Measurements from ENCODE around the gene TRMT61A.
"Not testable (repeated sequence)": the region's sequence is repeated elsewhere in the genome, so short reads cannot be mapped to it uniquely, and the experiment has no call there.

Gene TRMT61A

DNA sequence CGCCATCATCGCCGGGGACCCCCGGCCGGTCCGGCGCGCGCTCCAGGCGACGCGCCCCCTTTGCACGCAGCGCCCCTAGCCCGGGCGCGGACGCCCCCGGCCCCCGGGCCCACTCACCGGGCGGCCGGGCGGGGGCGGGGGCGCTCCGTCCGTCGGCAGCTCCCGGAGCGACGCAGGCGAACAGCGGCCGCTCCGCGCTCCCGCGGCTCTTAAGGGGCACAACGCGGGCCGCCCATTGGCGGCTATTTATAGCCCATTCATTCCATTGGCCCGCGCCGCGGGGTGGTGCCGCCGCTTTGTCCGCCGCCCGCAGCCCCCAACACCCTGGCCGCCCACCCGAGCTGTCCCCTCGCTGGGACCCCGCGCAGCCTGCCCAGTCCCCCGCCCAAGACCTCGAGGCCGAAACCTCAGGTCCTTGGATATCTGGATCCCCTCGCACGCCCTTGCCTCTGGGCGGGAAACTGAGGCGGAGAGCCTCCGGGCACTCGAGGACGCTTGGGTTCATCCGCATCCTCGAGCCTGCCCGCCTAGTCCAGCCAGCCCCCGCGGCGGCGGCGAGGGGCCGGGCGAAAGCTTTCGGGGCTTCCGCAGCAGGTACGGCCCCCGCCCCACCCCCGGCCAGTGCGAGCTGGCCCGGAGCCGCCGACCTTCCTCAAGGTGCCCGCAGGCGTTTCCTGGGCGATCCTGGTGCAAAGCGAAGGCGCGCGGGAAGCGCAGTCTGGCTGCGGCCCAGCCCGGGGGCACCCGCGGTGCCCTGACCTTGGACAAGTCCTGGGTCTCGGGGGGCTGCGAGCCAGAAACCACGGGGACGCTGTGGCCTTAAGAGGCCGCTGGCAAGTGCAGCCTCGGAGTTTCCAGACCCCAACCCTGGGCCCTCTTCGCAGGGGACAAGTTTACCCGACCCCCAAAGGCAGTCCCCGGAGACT is 6.1 kb upstream of the TRMT61A start, which contains the start of gene CKB:
Gene CKB, minus strand, starts transcription at position 182 of the 926 bp plus-strand sequence. CDS start 337 bp downstream, outside the sequence.
- no peak for DNase-seq (ENCODE audit: low read depth in 3 of 3)

- DNase-seq (ENCODE audit: low read depth in 3 of 3), result no peak
Measured at GRCh38 chr14:103523575-103523954, 5.4 kb upstream of the TRMT61A start.

DNA sequence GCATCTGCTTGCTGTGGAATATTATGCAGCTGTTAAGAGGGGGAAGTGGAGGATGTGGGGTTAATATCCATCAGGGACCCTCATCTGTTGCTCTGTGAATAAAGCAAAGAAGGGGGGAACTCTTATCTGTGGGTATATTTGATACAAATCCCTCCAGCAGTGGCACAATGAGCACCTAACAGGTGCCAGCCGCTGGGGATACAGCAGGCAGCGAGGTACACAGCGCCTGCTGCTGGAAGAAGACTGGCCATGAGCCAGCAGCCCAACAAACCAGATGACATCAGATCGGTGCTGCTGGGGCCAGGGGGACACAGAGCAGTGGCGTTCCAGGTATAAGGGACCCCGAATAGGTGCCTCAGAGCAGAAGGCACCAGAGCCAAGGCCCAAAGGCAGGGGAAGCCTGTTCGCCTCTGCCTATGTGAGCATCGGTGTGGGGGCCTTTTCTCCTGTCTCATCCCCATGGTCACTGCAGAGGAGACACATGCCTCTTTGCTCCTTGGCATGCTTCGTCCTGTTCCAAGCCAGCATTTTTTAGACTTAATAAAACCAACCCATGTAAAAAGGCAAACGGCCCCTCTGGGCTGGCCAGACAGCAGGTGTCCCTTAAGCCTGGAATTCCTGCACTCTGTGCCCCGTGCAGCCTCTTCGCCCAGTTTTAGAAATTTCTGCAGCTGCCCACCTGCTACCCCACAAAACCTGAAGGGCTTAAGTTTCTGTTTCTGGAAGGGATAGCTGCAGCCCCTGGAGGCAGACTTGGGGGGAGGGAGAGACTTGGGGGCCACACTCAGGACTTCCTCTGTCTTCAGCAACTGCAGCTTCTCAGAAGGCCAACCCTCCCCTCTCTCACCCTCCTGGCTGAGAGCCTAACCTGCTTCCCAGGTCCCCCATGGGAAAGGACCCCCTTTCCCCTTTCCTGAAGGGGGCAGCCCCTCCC is 4.7 kb upstream of the TRMT61A start:
- no peak for DNase-seq (ENCODE audit: low read depth in 3 of 3)

GRCh38 chr14:103525430-103526246 is 3.4 kb upstream of the TRMT61A start:
- not testable (repeated sequence) for DNase-seq (ENCODE audit: low read depth in 3 of 3)

DNA sequence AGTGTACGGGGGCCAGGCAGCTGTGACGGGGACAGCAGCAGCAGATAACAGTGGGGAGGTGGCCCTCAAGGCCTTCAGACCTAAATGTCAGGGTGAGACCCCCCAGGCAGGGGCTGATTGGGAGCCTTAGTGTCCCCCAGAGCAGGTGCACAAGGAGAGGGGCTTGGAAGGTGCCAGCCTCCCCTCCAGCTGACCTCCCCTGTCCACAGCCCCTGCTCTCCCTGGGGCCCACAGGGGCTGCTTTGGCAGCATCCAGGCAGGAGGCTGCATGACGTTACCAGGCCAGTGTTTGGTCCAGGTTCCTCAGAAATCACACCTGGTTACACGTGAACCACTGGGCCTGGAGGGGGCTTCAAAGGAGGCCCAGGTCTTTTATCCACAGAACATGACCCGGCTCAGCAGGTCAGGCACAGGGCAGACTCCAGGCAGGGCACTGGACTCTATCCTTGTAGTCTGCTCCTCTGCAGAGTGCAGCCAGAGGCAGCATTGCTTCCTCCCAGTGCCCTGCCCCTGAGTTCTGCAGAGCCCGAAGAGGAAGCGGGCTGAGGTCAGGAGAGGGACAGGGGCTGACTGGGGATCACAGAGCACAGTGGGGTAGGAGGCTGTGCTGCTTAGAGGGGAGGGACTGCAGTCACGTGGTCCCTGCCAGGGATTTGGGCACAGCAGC is 2.6 kb upstream of the TRMT61A start:
- no peak for DNase-seq (ENCODE audit: low read depth in 3 of 3)

- no peak for DNase-seq (ENCODE audit: low read depth in 3 of 3)
Measured at GRCh38 chr14:103526914-103527248, 2.1 kb upstream of the TRMT61A start.

DNA sequence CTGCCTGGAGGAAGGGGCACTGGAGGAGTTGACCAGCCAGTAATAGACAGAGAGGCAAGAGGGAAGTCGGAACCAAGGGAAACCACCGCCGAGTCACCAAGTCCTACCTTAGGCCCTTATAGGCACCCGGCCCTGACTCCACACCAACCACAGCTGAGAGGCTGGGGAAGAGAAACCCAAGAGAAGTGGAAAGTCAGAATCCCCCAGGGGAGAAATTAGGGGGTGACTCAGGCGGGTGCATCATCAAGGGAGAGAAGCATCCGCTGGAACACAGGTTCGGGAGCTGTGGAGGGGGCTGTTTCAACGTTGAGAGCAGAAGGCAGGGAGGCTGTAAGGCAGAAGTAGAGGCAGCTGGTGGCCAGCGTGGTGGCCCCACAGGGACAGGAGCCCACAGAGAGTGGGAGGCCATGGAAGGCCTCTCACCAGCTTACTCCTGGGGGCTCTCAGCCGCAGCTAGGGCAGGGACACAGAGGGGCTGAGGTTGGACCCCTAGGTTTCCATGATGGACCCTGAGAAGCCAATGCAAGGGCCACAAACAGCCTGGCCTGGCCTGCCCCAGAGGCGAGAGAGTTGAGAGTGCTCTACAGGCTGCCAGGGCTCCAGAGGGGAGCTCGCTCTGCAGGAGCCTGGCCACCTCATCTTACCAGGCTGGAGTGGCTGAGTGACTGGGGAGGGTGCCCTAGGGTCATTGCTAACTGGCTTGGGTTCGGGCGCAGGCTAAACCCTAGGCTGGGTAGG is 1.4 kb upstream of the TRMT61A start:
- peak in 1 of 3 donors; percentile 35 for DNase-seq (ENCODE audit: low read depth in 3 of 3)

DNA sequence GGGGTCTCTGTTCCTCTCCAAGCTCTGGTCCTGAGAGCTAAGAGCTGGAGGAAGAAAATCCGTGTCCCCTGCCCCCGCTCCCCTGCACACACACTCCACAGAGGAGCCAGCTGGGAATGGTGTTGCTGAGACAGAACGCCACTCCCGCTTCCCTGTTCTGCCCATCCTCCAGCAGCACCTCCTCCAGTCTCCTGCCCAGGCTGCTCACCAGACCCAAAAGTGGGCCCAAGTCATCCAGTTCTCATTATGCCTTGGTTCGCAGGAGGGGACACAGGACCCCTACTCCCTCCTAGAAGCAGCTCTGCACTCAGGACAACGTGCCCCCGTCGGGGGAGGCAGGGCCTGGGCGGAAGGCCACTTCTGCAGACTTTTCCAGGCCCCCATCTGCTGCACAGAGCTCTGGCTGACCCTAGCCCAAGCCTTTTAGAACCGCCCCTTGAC is 830 bp upstream of the TRMT61A start:
- DNase-seq (ENCODE audit: low read depth in 3 of 3), result no peak

DNA sequence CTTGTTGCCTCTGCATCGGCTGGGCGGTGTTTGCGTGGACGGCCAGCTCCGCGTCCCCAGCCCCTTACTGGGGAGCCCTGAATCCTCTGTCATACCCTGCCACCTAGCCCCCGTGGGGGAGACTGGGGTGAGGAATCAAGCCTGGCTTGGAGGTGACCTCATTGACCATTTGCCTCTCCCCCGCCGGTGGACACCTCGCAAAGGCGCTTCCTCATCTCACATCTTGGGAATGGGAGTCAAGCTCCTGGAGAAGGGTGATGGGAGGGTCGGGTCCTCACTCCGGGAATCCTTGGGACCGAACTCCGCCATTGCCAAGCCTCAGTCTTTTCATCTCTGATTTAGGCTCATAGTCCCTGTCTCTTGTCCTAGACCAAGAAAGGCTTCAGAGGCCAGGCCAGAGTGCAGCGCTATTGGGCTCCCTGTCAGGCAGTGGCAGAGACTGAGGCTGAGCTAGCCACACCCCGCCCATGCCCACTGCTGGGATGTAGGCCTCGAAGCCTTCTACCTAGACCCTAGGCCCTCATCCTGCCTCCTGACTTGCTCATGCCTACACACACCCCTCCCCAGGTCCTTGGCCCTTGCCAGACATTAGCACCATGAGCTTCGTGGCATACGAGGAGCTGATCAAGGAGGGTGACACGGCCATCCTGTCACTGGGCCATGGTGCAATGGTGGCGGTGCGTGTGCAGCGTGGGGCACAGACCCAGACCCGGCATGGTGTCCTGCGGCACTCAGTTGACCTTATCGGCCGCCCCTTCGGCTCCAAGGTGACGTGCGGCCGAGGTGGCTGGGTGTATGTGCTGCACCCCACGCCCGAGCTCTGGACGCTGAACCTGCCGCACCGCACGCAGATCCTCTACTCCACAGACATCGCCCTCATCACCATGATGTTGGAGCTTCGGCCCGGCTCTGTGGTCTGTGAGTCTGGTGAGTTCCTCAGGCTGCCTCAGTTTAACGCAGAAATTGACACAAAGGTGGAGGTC is 678 bp downstream of the TRMT61A start:
- DNase-seq (ENCODE audit: low read depth in 3 of 3), result no peak

DNA sequence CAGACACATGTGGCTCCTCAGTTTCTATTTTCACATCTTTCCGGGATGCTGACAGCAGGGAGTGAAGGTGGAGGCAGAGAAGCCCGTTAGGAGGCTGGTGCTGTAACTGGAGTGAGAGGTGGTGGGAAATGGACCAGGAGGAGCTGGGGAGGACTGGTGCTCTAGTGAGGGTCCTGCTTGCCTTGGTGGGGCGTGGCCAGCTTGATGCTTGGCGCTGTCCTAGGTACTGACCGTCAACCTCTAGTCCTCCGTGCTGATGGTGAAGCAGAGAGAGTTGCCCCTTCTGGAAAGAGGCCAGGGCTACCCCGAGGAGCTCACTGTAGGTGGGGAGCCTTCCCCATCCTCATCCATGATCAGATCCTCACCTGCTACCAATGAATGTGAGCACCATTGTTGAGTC is 1.4 kb downstream of the TRMT61A start:
- no peak for DNase-seq (ENCODE audit: low read depth in 3 of 3)

- no peak for DNase-seq (ENCODE audit: low read depth in 3 of 3)
Measured at GRCh38 chr14:103530831-103531230, 1.8 kb downstream of the TRMT61A start.

- DNase-seq (ENCODE audit: low read depth in 3 of 3), result no peak
Measured at GRCh38 chr14:103531421-103532215, 2.6 kb downstream of the TRMT61A start.

- no peak for DNase-seq (ENCODE audit: low read depth in 3 of 3)
Measured at GRCh38 chr14:103532216-103533136, 3.5 kb downstream of the TRMT61A start.

DNA sequence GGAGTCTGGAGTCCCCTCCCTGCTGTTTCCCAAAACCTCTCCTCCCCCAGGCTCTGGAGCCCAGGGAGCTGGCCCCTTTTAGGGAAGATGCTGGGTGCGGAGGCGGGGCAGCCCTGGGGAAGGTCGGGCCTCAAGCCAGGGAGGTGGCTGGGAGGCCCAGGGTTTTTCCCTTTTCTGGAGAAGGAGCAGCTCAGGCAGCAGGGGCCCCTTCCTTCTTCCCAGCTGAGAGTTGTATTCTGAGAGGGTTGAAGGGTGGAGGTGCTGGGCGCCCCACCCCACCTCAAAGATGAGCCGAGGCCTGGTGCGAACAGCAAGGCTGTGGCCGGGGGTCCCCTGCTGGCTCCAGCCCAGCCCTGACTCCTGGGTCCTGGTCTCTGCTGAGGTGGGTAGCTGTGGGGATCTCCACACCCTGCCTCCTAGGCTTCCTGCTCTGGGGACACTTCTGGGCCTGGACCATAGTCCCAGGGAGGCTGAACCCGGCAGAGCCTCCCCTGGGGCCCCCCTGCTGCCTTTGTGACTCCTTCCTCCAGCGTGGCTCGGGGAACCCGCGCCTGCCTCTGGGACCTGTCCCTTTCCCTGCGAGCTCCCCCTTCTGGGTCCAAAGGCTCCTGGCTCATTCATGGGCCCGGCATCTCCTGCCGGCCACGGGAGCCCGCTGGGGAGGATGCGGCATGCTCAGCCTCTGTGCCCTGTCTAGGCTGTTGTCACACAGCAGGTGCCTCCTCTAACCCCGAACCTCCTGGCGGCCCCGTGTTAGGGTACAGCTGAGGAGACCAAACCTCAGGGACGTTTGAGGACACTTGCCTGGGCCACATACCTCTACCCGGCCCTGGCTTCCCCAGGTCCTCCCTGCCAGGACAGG is 4.4 kb downstream of the TRMT61A start:
- no peak for DNase-seq (ENCODE audit: low read depth in 3 of 3)

DNA sequence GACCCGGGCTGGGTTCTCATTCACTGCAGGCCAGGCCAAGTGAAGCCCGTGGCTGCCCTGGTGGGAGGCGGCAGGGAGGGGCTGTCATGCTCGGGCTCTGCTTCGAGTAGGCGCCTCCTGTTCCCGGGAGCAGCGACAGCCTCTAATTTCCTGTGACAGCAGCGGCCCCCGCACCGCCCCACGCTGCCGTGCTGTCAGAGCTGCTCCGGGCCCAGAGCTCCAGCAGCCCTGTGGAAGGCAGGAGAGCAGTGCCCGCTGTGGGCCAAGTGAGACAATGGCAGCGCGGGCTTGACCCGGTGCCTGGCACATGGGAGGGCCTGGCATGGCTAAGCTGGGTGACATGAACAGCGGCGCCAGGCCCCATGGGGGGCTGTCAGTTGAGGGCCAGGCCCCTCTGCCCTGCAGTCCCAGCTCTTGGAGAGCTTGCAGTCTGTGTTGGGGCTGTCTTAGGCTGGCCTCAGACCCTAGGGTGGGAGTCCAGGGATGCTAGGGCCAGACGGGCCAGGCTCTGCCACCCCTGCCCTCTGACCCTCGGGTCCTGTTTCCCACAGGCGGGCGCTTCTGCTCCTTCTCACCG is 5.1 kb downstream of the TRMT61A start:
- DNase-seq (ENCODE audit: low read depth in 3 of 3), result no peak

GRCh38 chr14:103534576-103535061 is 5.6 kb downstream of the TRMT61A start:
- DNase-seq (ENCODE audit: low read depth in 3 of 3), result no peak
